NCI-H1417 treated with DMSO at 0.1 percent for 48 hours (cell line): ENCODE data around the gene SATL1.
"Not testable (repeated sequence)": the region's sequence is repeated elsewhere in the genome, so short reads cannot be mapped to it uniquely, and the experiment has no call there.

Experiments used
- DNase-seq: peaks from one replicate; lab custom pipeline; 2025; lab: John Stamatoyannopoulos, UW

The SATL1 gene

GRCh38 chrX:85243761-85244449, at the start of gene SATL1, which contains the start of gene ZNF711:
TSS of gene SATL1 (minus strand) at chrX:85243779. CDS start at chrX:85108968, 134,811 bp downstream.
TSS of gene ZNF711 (plus strand) at chrX:85243991. CDS start at chrX:85247573, 3,582 bp downstream.
- peak; percentile 93 for DNase-seq

GRCh38 chrX:85288992-85289723, 45.6 kb upstream of the SATL1 start:
- DNase-seq, result no peak

- not testable (repeated sequence) for DNase-seq
These were observed 41.7 kb upstream of the SATL1 start for GRCh38 chrX:85285286-85285685.

- DNase-seq, result peak; percentile 37
These were observed 1.1 kb upstream of the SATL1 start for GRCh38 chrX:85244450-85245211.

- DNase-seq, result no peak
These were observed 424 bp downstream of the SATL1 start for GRCh38 chrX:85243155-85243554.

- no peak for DNase-seq
These were observed 20.2 kb downstream of the SATL1 start for GRCh38 chrX:85223359-85223758.

- no peak for DNase-seq
These were observed 22.2 kb downstream of the SATL1 start for GRCh38 chrX:85221361-85221760.

- DNase-seq, result no peak
These were observed 27.6 kb downstream of the SATL1 start for GRCh38 chrX:85215946-85216345.

- no peak for DNase-seq
These were observed 29.6 kb downstream of the SATL1 start for GRCh38 chrX:85213792-85214530.

GRCh38 chrX:85203461-85203970, 40.1 kb downstream of the SATL1 start:
- DNase-seq, result no peak

- DNase-seq, result no peak
These were observed 47.3 kb downstream of the SATL1 start for GRCh38 chrX:85196319-85196718.

GRCh38 chrX:85159644-85160043, 83.9 kb downstream of the SATL1 start:
- DNase-seq, result no peak

GRCh38 chrX:85140964-85141363, 102.6 kb downstream of the SATL1 start:
- DNase-seq, result no peak

GRCh38 chrX:85139422-85139821, 104.2 kb downstream of the SATL1 start:
- no peak for DNase-seq

- no peak for DNase-seq
These were observed 107.2 kb downstream of the SATL1 start for GRCh38 chrX:85136409-85136808.

GRCh38 chrX:85115252-85115651, 128.3 kb downstream of the SATL1 start:
- DNase-seq, result no peak

GRCh38 chrX:85114776-85115175, 128.8 kb downstream of the SATL1 start:
- DNase-seq, result no peak

GRCh38 chrX:85114171-85114570, 129.4 kb downstream of the SATL1 start:
- DNase-seq, result no peak

GRCh38 chrX:85113746-85114145, 129.8 kb downstream of the SATL1 start:
- DNase-seq, result no peak

GRCh38 chrX:85112293-85112692, 131.3 kb downstream of the SATL1 start:
- DNase-seq, result no peak

GRCh38 chrX:85111347-85111746, 132.2 kb downstream of the SATL1 start:
- no peak for DNase-seq

- DNase-seq, result no peak
These were observed 134.3 kb downstream of the SATL1 start for GRCh38 chrX:85109235-85109634.
